Activated CD8-positive, alpha-beta memory T cell treated with anti-CD3 and anti-CD28 coated beads, Interleukin-2, amount 50 U/mL, for 24 hours (primary cell): ENCODE results near the gene MAP7D1.
"Not testable (repeated sequence)": the region's sequence is repeated elsewhere in the genome, so short reads cannot be mapped to it uniquely, and the experiment has no call there.

Experiments used
- DNase-seq: peaks from one replicate; pipeline ENCODE4 v3.0.0-alpha.2; 2020; ENCODE audit errors: extremely low read depth

The MAP7D1 gene

GRCh38 chr1:36151845-36152203, 4.1 kb upstream of the MAP7D1 start:
- DNase-seq: no peak

DNA sequence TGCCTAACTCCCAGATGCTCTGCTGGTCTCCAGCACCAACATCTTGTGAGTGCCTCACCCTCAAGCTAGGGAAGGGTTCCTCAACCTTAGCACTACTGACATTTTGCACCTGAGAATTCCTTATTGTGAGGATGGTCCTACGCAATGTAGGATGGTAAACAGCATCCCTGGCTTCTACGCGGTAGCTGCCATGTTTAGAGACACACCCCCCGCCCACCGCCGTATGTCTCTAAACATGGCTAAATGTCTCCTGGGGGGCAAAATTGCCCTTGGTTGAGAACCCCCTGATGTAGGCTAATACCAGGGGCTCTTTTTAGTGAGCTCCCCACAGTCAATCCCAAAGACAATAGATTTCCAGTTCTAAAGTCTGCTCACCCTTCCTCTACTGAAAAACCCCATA, 2.5 kb upstream of the MAP7D1 start:
- no peak for DNase-seq

GRCh38 chr1:36154335-36154734, 1.6 kb upstream of the MAP7D1 start:
- DNase-seq: no peak

- DNase-seq: no peak
Measured at GRCh38 chr1:36154765-36155407, 1.1 kb upstream of the MAP7D1 start.

- DNase-seq: no peak
Measured at GRCh38 chr1:36156329-36157114, 562 bp downstream of the MAP7D1 start.

DNA sequence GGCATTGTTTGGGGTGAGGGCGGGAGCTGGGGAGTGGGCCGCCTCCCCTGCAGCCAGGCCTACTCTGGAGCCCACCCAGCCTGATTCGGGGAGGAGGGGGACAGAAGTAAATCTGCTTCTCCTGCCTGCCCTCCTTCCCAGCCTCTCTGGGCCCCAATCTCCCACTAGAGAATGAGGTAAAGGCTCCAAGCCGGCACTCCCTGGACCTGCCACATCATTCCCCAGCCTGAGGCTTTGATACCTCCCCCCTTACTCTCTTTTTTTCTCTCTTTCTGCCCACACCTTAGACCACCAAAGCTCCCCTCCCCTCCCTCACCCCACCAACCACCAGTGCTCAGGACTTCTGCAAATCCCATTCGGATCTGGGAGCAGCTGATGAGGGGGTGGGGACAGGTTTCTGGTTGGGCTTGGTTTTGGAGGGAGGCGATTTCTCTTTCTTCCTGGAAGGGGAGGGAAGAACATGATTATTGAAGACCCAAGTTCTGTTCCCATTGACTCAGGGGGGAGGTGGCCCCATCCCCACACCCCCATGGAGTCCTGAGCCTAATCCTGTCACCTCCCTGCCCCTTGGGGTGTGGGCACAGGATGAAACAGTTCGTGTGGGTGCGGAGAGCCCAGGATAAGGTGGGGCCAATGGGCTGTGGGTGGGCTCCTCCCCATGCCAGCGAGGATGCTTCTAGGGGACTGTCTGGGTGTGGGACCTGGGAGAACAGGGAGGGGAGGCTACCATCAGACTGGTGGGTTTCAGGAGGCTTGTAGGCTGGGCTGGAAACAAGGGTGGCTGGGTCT, 1.3 kb downstream of the MAP7D1 start:
- no peak for DNase-seq

- DNase-seq: no peak
Measured at GRCh38 chr1:36157973-36158826, 2.2 kb downstream of the MAP7D1 start.

- DNase-seq: not testable (repeated sequence)
Measured at GRCh38 chr1:36158827-36159252, 2.9 kb downstream of the MAP7D1 start.

DNA sequence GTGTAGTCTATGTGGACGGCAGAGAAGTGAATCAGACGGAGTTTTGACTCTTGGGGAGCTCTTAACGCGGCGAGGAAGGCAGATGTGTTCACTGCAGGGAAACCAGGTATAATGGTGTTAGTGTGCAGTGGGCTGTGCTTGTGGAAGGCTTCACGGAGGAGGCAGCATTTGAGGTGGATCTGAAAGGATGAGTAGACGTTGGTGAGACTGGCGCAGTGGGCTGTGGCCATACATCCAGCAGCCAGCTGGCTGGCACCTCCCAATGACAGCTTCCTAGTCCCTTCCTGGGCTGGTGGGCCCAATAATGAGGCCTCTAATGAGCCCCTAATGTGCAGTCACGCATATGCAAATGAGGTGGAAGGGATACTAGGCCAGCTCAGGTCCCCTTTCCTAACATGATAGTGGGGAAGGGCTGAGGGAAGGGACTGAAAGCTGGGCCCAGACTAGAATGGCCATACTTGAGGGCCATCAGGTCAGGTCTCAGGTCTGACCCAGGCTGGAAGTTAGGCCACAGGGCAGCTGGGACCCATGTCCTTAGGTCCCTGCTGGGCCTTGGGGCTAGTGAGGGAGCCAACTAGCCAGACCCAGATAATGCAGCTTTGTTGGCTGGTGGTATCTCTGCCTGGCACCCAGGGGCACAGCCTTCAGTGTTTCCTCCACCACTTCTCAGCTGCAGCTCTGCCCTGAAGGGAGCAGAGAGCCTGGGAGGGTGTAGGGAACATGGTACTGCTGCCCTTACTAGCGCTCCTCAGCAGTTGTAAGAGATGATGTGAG, 3.8 kb downstream of the MAP7D1 start:
- DNase-seq: no peak

DNA sequence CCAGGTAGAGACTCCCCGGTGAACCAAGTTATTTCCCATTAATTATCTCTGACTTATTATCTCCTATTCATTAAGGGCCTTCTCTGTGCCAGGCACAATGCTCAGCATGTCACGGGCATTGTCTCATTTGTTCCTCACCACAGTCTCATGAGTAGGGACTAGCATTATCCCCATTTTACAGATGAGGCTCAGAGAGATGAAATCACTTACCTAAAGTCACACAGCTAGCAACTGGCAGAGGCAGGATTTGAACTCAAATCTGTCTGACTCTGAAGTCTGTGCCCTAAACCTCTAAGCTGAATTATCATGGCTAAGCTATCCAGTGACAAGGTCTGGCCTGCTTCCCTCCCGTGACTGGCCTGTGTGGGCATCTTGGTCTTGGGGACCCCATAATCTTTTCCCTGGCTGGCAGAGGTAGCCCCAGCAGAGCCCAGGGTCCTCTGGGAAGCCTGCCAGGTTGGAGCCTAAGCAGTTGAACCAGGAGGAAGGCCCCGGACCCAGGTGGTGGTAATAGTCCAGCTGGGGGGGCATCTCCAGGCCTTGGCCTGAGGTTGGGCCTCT, 4.5 kb downstream of the MAP7D1 start:
- no peak for DNase-seq

DNA sequence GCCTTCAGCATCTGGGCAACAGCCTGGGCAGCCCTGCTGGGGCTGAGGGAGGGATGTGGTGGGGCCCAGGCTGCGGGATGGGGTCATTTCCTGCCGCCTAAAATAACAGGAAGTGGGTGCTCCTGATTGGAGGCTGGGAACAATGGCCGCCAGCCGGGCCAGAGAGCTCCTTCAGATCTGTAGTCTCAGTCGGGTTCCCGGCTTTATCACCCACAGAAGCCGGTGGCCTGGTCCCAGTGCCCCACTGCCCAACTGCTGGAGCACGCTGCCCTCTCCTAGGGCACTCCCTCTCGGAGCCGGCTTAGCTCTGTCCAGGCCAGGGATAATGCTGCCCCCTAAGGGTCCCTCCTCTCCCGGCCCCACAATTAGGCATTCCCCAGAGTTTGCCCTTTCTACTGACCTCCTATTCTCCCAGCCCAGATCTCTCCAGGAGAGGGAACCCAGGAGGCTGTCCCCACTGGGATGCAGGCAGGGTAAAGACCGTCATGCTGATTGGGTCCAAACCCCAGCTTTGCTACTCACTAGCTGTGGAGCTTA, 5.1 kb downstream of the MAP7D1 start:
- DNase-seq: no peak

- no peak for DNase-seq
Measured at GRCh38 chr1:36161641-36162531, 5.9 kb downstream of the MAP7D1 start.

GRCh38 chr1:36162680-36163239, 6.8 kb downstream of the MAP7D1 start:
- no peak for DNase-seq

DNA sequence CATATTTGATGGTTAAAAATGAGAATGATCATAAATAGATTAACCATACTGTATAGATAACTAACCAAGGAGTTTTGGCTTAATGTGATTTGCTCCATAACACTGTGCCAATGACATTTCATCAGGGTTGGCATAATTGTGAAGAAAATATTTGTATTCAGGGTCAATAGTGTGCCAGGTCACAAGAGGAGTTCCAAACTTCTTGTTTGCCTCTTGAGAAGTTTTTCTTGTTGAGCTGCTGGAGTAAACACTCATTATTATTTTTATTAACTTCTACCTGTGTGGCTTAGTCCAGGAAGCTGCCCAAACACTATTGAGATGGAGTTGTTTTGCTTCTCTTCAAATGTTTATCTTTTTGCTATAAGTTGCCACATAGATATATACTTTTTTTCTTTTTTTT, 7.5 kb downstream of the MAP7D1 start:
- no peak for DNase-seq

DNA sequence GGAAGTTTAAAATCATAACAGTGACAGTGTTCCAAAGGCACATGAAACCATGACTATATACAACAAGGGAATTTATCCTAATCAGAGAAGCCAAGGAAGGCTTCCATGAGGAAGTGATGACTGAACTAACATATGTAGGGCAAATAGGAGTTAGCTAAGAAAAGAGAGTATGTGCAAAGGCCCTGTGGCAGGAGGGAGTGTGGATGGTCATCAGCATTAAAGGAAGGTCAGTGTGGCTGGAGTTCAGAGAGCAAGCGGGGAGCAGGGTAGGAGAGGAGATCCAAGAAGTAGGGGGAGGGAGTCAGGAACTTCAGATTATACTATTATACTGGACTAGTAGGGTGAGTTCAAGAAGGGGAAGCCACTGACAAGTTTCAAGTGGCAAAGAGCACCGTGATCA, 8.4 kb downstream of the MAP7D1 start:
- DNase-seq: no peak

- no peak for DNase-seq
Measured at GRCh38 chr1:36165145-36165544, 9.2 kb downstream of the MAP7D1 start.

DNA sequence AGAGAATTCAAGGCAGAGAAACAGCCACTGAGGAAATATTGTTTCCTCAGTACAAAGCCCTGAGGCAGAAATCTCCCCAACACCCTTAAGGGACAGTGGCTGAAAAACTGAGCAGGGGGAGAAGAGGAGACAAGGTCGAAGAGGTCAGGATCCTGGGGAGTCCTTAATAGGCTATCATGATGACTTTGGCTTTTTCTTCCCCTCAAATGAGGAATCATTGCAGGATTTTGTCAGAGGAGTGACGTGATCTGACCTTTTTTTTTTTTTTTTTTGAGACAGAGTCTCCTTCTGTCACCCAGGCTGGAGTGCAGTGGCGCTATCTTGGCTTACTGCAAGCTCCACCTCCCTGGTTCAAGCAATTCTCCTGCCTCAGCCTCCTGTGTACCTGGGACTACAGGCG, 10.2 kb downstream of the MAP7D1 start:
- no peak for DNase-seq

GRCh38 chr1:36166938-36167905, 11.3 kb downstream of the MAP7D1 start:
- no peak for DNase-seq
